NB4 (cell line): ENCODE measurements around the gene CAMTA1.

Experiments used
- DNase-seq: peaks from one replicate; pipeline ENCODE4 v3.0.0; 2010; ENCODE audit warnings: low read depth
- H3K4me3 ChIP-seq: one replicate; pipeline ENCODE4 v1.5.1; 2011; ENCODE audit warnings: mild to moderate bottlenecking, low read depth, low read length, moderate library complexity
- CTCF ChIP-seq: IDR thresholded peaks from one replicate; pipeline ENCODE4 v1.5.1; 2012; ENCODE audit warnings: low read depth, low read length
- MAX ChIP-seq: IDR thresholded peaks from 2 replicates; pipeline ENCODE4 v1.6.1; 2011; ENCODE audit warnings: low read depth, low read length
- MYC ChIP-seq: IDR thresholded peaks from 2 replicates; pipeline ENCODE4 v1.6.1; 2011; ENCODE audit warnings: low read depth, low read length
- POLR2A ChIP-seq: IDR thresholded peaks from 2 replicates; pipeline ENCODE4 v1.6.1; 2011; ENCODE audit warnings: mild to moderate bottlenecking; ENCODE audit not compliant: insufficient read length; ENCODE audit errors: extremely low read depth

The CAMTA1 gene

GRCh38 chr1:7646981-7647901, 862.0 kb downstream of the CAMTA1 start:
- TF ChIP-seq POLR2A (no peak), MAX (no peak), CTCF (peak; percentile 92), MYC (no peak)
- DNase-seq = peak; percentile 58
- no peak overlapping the region for H3K4me3 ChIP-seq

- DNase-seq = peak; percentile 85
- H3K4me3 ChIP-seq = no peak overlapping the region
- TF ChIP-seq CTCF (no peak), MYC (peak; percentile 90), POLR2A (no peak), MAX (peak; percentile 90)
These were observed 863.6 kb downstream of the CAMTA1 start for GRCh38 chr1:7648761-7649384.

- no peak for TF ChIP-seq MAX
- no peak for TF ChIP-seq CTCF
- no peak for TF ChIP-seq POLR2A
- H3K4me3 ChIP-seq = no peak overlapping the region
- no peak for DNase-seq
These were observed 865.5 kb downstream of the CAMTA1 start for GRCh38 chr1:7650801-7651200.

GRCh38 chr1:7651203-7651602, 865.9 kb downstream of the CAMTA1 start:
- H3K4me3 ChIP-seq = no peak overlapping the region
- no peak for DNase-seq
- no peak for TF ChIP-seq MAX
- no peak for TF ChIP-seq POLR2A
- TF ChIP-seq CTCF = no peak
- no peak for TF ChIP-seq MYC

GRCh38 chr1:7652061-7652460, 866.8 kb downstream of the CAMTA1 start:
- H3K4me3 ChIP-seq = no peak overlapping the region
- TF ChIP-seq MAX (no peak), POLR2A (no peak), CTCF (no peak), MYC (no peak)
- DNase-seq = no peak
